ENCODE data around the gene CATSPER3. TPM values are rescaled to one million over a fixed set of nuclear protein-coding genes. Genes with fewer than 3 reads are reported as not detected.

CATSPER3 gene
- total RNA-seq, 4 donors from 2014 or later: 0.42 to 0.65 TPM; not detected in 2

DNA sequence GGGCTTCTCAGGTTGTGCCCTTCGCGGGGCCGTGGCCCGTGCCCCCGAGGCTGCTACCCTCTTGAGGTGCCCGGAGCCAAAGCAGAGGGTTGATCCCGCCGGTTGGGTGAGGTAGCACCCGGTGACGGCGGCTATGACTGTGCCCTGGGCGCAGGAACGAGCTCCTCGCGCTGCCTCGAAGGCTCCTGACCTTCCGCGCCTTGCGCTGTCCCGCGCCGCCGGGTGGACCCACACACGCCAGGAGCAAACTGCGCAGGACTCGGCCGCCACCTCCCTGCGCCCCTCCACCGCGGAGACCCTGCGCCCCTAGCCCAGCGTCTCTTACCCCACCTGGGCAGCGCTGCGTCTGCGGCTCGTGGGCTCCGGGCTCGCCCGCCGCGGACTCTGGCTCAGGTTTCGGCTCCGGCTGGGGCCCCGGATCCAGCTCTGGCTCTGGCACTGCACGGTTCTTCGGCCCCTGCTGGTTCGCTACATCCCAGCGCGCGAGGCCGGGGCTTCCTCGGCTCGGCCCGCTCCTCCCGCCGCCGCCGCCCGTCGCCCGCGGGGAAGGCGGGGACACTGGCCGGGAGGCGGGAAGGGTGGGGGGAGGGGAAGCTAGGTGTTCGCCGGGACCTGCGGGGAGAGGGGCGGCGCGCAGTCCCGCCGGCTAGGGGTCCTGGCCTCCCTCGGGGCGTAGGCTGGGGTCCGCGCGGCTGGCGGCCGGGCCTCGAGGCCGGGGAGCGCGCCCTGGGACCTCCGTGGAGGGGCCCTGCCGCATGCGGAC is 71.7 kb downstream of the CATSPER3 start:
- Histone ChIP-seq H3K27me3 (peaks cover 8 to 100% (median 49%) of the 10 kb centered on the region in 4 donors), H3K4me1 (peaks cover 16 to 32% (median 29%) of the 10 kb centered on the region in 4 donors), H3K36me3 (no peaks in the 10 kb centered on the region), H3K4me3 (peak overlapping the region; percentile 34 to 56 (median 46)), H3K9me3 (no peaks in the 10 kb centered on the region), H3K27ac (replicated peaks in 1 of 4) (peak overlapping the region in 1 of 4 donors; percentile 57)
- WGBS: no CpG with 5 or more reads among the region's 87 CpGs
- intact Hi-C loops (cut with DNase I): no loop called here
- TF ChIP-seq POLR2AphosphoS5 (IDR thresholded peaks at IDR 0.05): no peak
- TF ChIP-seq, protein P1, sequence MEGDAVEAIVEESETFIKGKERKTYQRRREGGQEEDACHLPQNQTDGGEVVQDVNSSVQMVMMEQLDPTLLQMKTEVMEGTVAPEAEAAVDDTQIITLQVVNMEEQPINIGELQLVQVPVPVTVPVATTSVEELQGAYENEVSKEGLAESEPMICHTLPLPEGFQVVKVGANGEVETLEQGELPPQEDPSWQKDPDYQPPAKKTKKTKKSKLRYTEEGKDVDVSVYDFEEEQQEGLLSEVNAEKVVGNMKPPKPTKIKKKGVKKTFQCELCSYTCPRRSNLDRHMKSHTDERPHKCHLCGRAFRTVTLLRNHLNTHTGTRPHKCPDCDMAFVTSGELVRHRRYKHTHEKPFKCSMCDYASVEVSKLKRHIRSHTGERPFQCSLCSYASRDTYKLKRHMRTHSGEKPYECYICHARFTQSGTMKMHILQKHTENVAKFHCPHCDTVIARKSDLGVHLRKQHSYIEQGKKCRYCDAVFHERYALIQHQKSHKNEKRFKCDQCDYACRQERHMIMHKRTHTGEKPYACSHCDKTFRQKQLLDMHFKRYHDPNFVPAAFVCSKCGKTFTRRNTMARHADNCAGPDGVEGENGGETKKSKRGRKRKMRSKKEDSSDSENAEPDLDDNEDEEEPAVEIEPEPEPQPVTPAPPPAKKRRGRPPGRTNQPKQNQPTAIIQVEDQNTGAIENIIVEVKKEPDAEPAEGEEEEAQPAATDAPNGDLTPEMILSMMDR (IDR thresholded peaks at IDR 0.05): no peak
- TF ChIP-seq POLR2A (IDR thresholded peaks at IDR 0.05; ENCODE audit: low read depth): no peak
- no peak for TF ChIP-seq EP300 (IDR thresholded peaks at IDR 0.05)
- DNase-seq (ENCODE audit: extremely low spot score): no peak

DNA sequence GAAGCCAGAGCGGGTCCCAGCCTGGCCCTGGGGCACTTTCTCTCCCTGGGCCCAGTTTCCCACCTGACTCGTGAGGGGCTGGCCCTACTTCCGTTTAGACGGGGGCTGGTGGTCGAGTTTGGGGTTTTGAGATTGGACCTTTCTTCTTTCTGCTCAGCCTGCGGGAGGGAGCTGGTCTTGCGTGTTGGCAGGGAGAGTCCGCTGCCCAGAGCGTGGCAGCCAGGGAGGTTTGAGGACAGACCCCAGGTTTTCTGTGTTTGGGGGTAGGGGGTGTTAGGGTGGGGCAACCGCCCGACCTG is 72.3 kb downstream of the CATSPER3 start:
- DNase-seq (ENCODE audit: extremely low spot score): no peak
- Histone ChIP-seq H3K4me3 (peak overlapping the region; percentile 34 to 56 (median 46)), H3K27me3 (peaks cover 8 to 100% (median 47%) of the 10 kb centered on the region in 4 donors), H3K4me1 (peaks cover 15 to 27% (median 26%) of the 10 kb centered on the region in 4 donors), H3K36me3 (no peaks in the 10 kb centered on the region), H3K27ac (replicated peaks in 1 of 4) (peak overlapping the region in 1 of 4 donors; percentile 57), H3K9me3 (no peaks in the 10 kb centered on the region)
- 37% methylated on average over 6 of the region's 11 CpGs for WGBS
- intact Hi-C loops (cut with DNase I): no loop called here
- no peak for TF ChIP-seq POLR2AphosphoS5 (IDR thresholded peaks at IDR 0.05)
- no peak for TF ChIP-seq EP300 (IDR thresholded peaks at IDR 0.05)
- TF ChIP-seq, protein P1 (IDR thresholded peaks at IDR 0.05): no peak
- no peak for TF ChIP-seq POLR2A (IDR thresholded peaks at IDR 0.05; ENCODE audit: low read depth)

DNA sequence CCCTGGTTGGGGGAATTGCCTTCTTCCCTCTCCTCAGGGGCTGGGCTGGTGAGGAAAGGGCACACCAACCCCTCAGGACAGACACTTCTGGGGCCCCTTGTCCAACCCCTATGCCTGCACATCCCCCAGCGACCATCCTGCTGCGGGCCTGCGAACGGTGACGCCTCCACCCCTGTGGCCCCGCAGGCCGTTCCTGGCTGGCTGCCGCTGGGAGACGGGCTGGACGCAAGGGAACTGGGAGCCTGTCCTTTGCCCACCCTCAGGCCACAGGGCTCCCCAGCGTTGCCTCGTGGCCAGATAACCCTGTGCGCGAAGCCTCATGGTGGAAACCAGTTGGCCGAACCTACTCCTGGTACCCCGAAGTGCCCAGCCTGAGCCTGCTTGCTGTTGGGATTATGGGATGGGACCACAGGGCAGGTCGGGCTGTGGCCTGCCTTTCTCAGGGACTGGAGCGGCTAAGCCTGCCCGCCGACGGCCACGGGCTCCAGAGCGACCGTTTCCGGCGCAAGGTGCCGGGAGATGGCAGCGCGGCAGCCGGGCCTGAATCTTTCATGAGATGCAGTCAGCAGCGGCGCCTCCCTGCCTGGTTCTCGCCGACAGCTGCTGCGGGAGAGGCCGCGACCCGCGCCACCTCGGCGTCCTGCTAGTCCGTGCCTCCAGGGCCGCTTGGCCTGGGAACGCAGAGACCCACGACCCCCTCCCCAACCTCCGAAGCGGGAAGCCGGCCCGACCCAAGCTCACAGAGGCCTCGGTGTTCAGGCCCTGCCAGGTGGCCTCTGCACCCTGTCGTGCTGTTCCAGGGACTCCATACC is 72.8 kb downstream of the CATSPER3 start:
- DNase-seq (ENCODE audit: extremely low spot score): no peak
- 23% methylated on average over 11 of the region's 51 CpGs for WGBS
- Histone ChIP-seq H3K9me3 (no peaks in the 10 kb centered on the region), H3K27ac (replicated peaks in 1 of 4) (no peak overlapping the region), H3K4me3 (no peak overlapping the region), H3K4me1 (peaks cover 15 to 27% (median 26%) of the 10 kb centered on the region in 4 donors), H3K36me3 (no peaks in the 10 kb centered on the region), H3K27me3 (peaks cover 8 to 100% (median 47%) of the 10 kb centered on the region in 4 donors)
- TF ChIP-seq POLR2AphosphoS5 (IDR thresholded peaks at IDR 0.05) (no peak), EP300 (IDR thresholded peaks at IDR 0.05) (no peak), POLR2A (IDR thresholded peaks at IDR 0.05; ENCODE audit: low read depth) (no peak)
- TF ChIP-seq, protein P1 (IDR thresholded peaks at IDR 0.05): no peak
- intact Hi-C loops (cut with DNase I): no loop called here

DNA sequence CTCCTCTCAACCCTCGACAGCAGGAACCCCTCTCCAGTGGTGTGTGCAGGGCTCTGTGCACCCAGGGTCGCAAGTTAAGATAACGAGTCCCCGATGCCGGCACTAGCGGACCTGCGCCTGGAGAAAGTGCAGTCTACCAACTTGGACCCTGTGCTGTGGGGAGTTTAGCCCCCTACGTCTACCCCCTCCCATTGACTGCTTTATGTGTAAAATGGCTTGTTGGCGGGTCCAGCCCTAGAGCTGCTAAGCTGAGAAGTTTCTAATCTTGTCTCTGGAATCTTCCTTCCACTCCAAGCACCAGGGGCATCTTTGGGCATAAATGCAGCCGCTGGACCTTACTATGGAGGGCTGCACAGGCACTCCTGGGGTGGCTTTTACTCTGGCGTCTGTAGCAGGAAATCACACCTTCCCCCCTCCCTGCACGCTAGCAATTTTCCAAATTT is 73.5 kb downstream of the CATSPER3 start:
- H3K4me1 ChIP-seq: peaks cover 15 to 27% (median 26%) of the 10 kb centered on the region in 4 donors
- WGBS: 80% methylated on average over 3 of the region's 12 CpGs
- no peak for TF ChIP-seq POLR2AphosphoS5 (IDR thresholded peaks at IDR 0.05)
- DNase-seq (ENCODE audit: extremely low spot score): no peak
- intact Hi-C loops (cut with DNase I): no loop called here
- no peaks in the 10 kb centered on the region for H3K9me3 ChIP-seq
- H3K36me3 ChIP-seq: no peaks in the 10 kb centered on the region
- H3K27ac ChIP-seq (replicated peaks in 1 of 4): no peak overlapping the region
- H3K27me3 ChIP-seq: peaks cover 8 to 100% (median 46%) of the 10 kb centered on the region in 4 donors
- H3K4me3 ChIP-seq: no peak overlapping the region

DNA sequence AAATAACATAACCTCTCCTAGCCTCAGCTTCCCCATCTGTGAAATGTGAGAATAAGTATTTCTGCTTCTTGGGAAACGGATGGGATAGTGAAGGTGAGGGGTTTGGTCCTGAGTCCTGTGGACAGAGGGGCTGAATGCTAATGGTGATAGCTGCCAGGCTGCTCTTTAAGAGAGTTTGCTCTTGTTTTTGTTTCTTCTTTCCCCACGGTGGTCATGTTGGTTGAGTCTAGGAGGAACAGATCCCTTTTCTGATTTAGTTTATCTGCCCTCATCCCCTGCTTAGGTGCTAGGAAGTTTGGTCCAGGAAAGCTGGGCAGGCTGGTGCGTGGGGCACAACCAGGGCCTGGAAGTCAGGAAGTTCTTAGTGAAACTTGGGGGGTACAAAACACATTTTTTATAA is 74.0 kb downstream of the CATSPER3 start:
- 81% methylated on average over 3 of the region's 3 CpGs for WGBS
- DNase-seq (ENCODE audit: extremely low spot score): no peak

More for the DNA sequence above, 74.0 kb downstream of the CATSPER3 start:
- H3K4me1 ChIP-seq: peaks cover 15 to 27% (median 26%) of the 10 kb centered on the region in 4 donors
- no peak overlapping the region for H3K27ac ChIP-seq (replicated peaks in 1 of 4)
- no peaks in the 10 kb centered on the region for H3K9me3 ChIP-seq
- TF ChIP-seq POLR2AphosphoS5 (IDR thresholded peaks at IDR 0.05) (no peak), EP300 (IDR thresholded peaks at IDR 0.05) (no peak), POLR2A (IDR thresholded peaks at IDR 0.05; ENCODE audit: low read depth) (no peak)
- TF ChIP-seq, protein P1 (IDR thresholded peaks at IDR 0.05): no peak
- H3K36me3 ChIP-seq: no peaks in the 10 kb centered on the region
- H3K4me3 ChIP-seq: no peak overlapping the region
- H3K27me3 ChIP-seq: peaks cover 8 to 100% (median 41%) of the 10 kb centered on the region in 4 donors
- intact Hi-C loops (cut with DNase I): no loop called here

Measured in esophagus muscularis mucosa (tissue), 4 donors.